SU-DHL-6 (cell line): ENCODE results near the gene RPTOR.

Source experiments
- H2AFZ ChIP-seq: fragments of 200-600 bp; sonication (generic); 2 replicates; pipeline ENCODE4 v1.6.1; 2014; ENCODE audit warnings: low read depth, mild to moderate bottlenecking, moderate library complexity, mixed read lengths, antibody characterized with exemption, low read length; ENCODE audit not compliant: severe bottlenecking
- H3F3A ChIP-seq: fragments of 200-600 bp; shearing (Covaris generic); 2 replicates; pipeline ENCODE4 v1.6.0; 2016; ENCODE audit warnings: antibody characterized with exemption, mild to moderate bottlenecking; ENCODE audit not compliant: insufficient read depth
- H3K27ac ChIP-seq: fragments of 200-600 bp; sonication (generic); 2 replicates; pipeline ENCODE4 v1.5.1; 2016; ENCODE audit warnings: low read depth, mild to moderate bottlenecking, low read length, moderate library complexity, mixed read lengths
- H3K27me3 ChIP-seq: fragments of 200-600 bp; sonication (generic), shearing (Covaris generic); 2 replicates; pipeline ENCODE4 v1.6.0; 2014; ENCODE audit warnings: mild to moderate bottlenecking, low read length
- H3K36me3 ChIP-seq: fragments of 200-600 bp; sonication (generic); 2 replicates; pipeline ENCODE4 v1.6.1; 2014; ENCODE audit warnings: mild to moderate bottlenecking, low read length, mixed read lengths
- H3K4me2 ChIP-seq: fragments of 300-600, 200-600 bp; shearing (Covaris generic), sonication (generic); 2 replicates; pipeline ENCODE4 v1.6.0; 2014; ENCODE audit warnings: low read length, low read depth, mild to moderate bottlenecking; ENCODE audit not compliant: poor library complexity, severe bottlenecking
- H3K4me3 ChIP-seq: fragments of 200-600 bp; sonication (generic); 2 replicates; pipeline ENCODE4 v1.5.1; 2014; ENCODE audit warnings: antibody characterized with exemption, low read length, mild to moderate bottlenecking, mixed read lengths; ENCODE audit not compliant: insufficient read depth, poor library complexity, severe bottlenecking
- H3K79me2 ChIP-seq: fragments of 200-600 bp; sonication (generic); 2 replicates; pipeline ENCODE4 v1.6.1; 2014; ENCODE audit warnings: mild to moderate bottlenecking, low read length, moderate library complexity; ENCODE audit not compliant: insufficient read depth
- H3K9ac ChIP-seq: fragments of 200-600 bp; sonication (generic); 2 replicates; pipeline ENCODE4 v1.7.0; 2014; ENCODE audit warnings: mild to moderate bottlenecking, low read length
- H3K9me2 ChIP-seq: fragments of 200-600 bp; sonication (generic); replicated peaks from 2 replicates; pipeline ENCODE4 v1.6.1; 2014; ENCODE audit warnings: low read length; ENCODE audit not compliant: insufficient read depth
- H3K9me3 ChIP-seq: fragments of 200-600 bp; sonication (generic); 2 replicates; pipeline ENCODE4 v1.6.1; 2014; ENCODE audit warnings: low read length, mixed read lengths; ENCODE audit not compliant: insufficient read depth
- H4K20me1 ChIP-seq: fragments of 200-600 bp; sonication (generic); 2 replicates; pipeline ENCODE4 v1.6.1; 2014; ENCODE audit warnings: low read depth, mild to moderate bottlenecking, antibody characterized with exemption, low read length, moderate library complexity, mixed read lengths
- CTCF ChIP-seq: fragments of 200-600 bp; sonication (generic); IDR thresholded peaks from one replicate; pipeline ENCODE4 v1.5.1; 2017; ENCODE audit warnings: antibody characterized with exemption, mild to moderate bottlenecking, low read length, moderate library complexity; ENCODE audit not compliant: insufficient read depth, poor library complexity, severe bottlenecking
- EZH2phosphoT487 ChIP-seq: fragments of 200-600 bp; sonication (generic), shearing (Covaris generic); conservative IDR thresholded peaks from 2 replicates; pipeline ENCODE4 v1.6.1; 2018; ENCODE audit warnings: mild to moderate bottlenecking, antibody characterized with exemption, low read length, moderate library complexity, mixed read lengths

RPTOR gene

GRCh38 chr17:80821546-80821945 is 276.9 kb downstream of the RPTOR start:
- no peaks in the 10 kb centered on the region for H3K79me2 ChIP-seq
- no peaks in the 10 kb centered on the region for H3K9me3 ChIP-seq
- H3K27me3 ChIP-seq: no peaks in the 10 kb centered on the region
- H3K4me3 ChIP-seq: no peak overlapping the region
- no peak for TF ChIP-seq EZH2phosphoT487
- no peak for TF ChIP-seq CTCF
- no peak overlapping the region for H3K4me2 ChIP-seq
- no peak overlapping the region for H3K27ac ChIP-seq
- H3K9ac ChIP-seq: no peak overlapping the region
- H3F3A ChIP-seq: no peaks in the 10 kb centered on the region
- no peak overlapping the region for H2AFZ ChIP-seq
- H3K9me2 ChIP-seq: no peaks in the 10 kb centered on the region
- peaks cover 2% of the 10 kb centered on the region for H3K36me3 ChIP-seq
- no peaks in the 10 kb centered on the region for H4K20me1 ChIP-seq

DNA sequence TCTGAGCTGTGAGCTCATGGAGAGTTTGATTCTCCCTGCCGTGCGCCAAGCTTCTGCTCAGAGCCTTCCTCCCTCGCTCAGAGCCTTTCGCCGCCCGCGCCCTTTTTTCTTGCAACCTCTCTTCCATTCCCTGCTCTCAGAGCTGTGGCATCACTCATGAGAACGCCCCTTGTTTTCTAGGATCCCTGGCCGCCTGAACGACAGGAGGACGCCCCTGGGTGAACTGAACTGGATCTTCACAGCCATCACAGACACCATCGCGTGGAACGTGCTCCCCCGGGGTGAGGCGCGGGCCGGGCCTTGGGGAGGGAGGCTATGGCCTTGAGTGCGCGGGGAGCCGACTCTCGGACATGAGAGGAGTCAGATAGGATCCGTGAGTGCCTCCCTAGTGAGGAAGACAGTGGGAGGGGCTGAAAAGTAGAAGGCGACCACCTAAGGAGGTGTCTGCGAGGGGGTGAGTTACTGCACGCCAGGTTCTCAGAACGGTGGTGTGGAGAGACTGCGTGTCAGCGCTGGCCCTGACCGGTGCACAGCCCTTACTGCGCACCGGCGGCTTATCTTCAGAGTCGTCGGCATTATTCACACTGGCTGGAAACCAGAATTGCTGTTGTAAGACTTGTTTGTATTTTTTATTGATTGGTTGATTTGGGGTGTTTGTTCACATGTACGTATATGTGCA is 277.5 kb downstream of the RPTOR start:
- Histone ChIP-seq H3K9me3 (no peaks in the 10 kb centered on the region), H3K79me2 (no peaks in the 10 kb centered on the region), H3K36me3 (peaks cover 2% of the 10 kb centered on the region), H3K27ac (no peak overlapping the region), H3K27me3 (no peaks in the 10 kb centered on the region), H3K4me2 (no peak overlapping the region), H3F3A (no peaks in the 10 kb centered on the region), H3K4me3 (no peak overlapping the region), H2AFZ (no peak overlapping the region), H3K9ac (no peak overlapping the region), H3K9me2 (no peaks in the 10 kb centered on the region), H4K20me1 (no peaks in the 10 kb centered on the region)
- no peak for TF ChIP-seq CTCF
- no peak for TF ChIP-seq EZH2phosphoT487

GRCh38 chr17:80822700-80823410 is 278.2 kb downstream of the RPTOR start:
- H4K20me1 ChIP-seq: no peaks in the 10 kb centered on the region
- no peak overlapping the region for H3K4me2 ChIP-seq
- no peak overlapping the region for H3K9ac ChIP-seq
- no peaks in the 10 kb centered on the region for H3K79me2 ChIP-seq
- H3F3A ChIP-seq: no peaks in the 10 kb centered on the region
- H3K36me3 ChIP-seq: peaks cover 2% of the 10 kb centered on the region
- no peak overlapping the region for H3K4me3 ChIP-seq
- H3K9me2 ChIP-seq: no peaks in the 10 kb centered on the region
- no peak overlapping the region for H2AFZ ChIP-seq
- no peak for TF ChIP-seq CTCF
- no peak for TF ChIP-seq EZH2phosphoT487
- no peaks in the 10 kb centered on the region for H3K27me3 ChIP-seq
- no peaks in the 10 kb centered on the region for H3K9me3 ChIP-seq
- no peak overlapping the region for H3K27ac ChIP-seq
